HG03378 (cell line): ENCODE results near the gene ZSCAN9.

Experiments
- ATAC-seq: cut with Tn5 transposase; IDR thresholded peaks from one replicate; pipeline ENCODE4 v1.9.1; 2021; ENCODE audit warnings: mild to moderate bottlenecking, moderate library complexity; ENCODE audit not compliant: unreplicated experiment

ZSCAN9 gene

GRCh38 chr6:28266563-28266961, 41.5 kb downstream of the ZSCAN9 start:
- ATAC-seq: no peak

GRCh38 chr6:28266962-28267694, 42.1 kb downstream of the ZSCAN9 start, which contains the start of gene ZSCAN26:
TSS of gene ZSCAN26 (plus strand) at chr6:28267143. CDS start at chr6:28271920, 4,777 bp downstream.
- ATAC-seq: peak; percentile 85

- ATAC-seq: no peak
Measured at GRCh38 chr6:28267695-28268059, 42.6 kb downstream of the ZSCAN9 start.

GRCh38 chr6:28269492-28269891, 44.4 kb downstream of the ZSCAN9 start:
- ATAC-seq: no peak

DNA sequence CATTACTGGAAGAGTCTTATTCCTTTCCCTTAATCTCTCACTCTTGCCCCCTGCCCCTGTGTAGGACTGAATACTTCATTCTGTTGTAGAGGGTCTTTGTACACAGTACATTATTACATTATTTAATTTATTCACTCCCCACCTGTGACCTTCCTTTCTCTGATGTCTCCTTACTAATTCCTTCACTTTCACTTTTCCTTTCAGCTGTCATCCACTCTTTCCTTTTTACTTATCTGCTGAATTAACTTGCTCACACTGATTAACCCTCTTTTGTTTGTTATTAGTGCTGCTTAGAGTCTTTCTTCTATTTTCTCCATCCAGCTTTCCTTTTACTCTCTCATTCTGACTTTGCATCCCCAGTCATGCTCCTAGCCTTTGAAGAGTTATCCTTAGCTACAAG, 49.8 kb downstream of the ZSCAN9 start:
- no peak for ATAC-seq

- ATAC-seq: no peak
Measured at GRCh38 chr6:28277746-28278145, 52.7 kb downstream of the ZSCAN9 start.

DNA sequence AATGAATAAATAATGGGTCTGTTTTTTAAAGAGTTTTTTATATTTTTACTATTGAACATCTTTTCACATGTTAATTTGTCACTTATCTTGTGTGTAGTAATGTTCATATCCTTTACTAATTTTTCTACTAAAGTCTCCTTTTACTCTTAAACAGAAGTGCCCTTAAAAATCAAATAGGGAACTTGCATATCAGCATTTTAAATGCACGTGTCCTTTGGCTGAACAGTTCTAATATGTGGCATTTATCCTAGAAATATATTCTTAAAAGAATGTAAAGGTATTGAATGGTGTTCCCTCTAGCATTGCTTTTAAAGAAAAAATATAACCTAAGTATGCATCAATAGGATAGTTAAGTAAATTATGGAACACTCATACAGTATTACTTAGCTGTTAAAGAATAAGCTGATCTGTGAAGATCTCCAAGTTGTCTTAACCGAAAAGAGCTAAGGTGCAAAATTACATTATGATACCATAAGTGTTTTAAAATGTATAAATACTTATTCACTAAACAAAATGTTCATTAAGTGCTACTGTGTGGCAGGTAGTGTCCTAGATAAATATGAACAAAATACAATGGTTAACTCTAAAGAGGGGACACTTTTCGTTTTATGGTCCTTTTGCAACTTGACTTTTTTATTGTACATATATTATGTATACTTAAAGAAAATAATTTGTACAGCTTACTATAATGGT, 55.7 kb downstream of the ZSCAN9 start:
- no peak for ATAC-seq

DNA sequence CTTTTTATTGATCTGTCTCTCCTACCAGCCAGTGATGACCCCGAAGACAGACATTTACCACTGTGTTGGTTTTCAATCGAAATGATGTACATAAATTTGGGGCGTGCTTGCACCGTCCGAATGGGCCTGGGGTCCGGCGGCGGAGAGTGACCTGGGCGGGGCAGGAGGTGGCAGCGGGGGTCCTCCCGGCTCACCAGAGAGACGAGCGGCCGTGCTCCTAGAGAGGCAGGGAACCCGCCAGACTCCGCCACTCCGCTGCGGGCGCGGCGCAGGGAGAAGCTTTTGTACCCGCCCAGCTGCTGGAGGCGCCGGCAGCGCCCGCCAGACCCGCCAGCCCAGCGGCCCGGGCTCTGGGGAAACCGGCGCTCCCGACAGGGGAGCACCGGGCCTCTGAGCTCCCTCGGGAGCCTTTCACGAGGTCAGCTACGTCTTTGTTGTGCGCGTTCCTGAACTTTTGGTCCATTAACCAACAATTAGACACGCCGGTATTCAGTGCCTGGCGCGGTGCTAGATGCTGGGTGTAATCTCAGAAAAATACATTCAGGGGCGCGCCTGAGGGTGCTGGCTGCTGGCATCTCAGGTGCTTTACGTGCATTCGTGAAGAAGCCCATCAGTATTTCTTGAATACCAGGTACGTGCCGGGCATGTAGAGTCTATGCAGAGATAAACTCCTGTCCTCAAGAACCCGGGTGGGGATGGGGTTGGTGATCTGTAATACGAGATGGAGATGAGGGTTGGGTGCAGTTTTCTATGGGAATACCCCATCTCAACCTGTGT, 56.4 kb downstream of the ZSCAN9 start, which contains the start of gene PGBD1:
PGBD1 (plus strand) TSS at position 285 of the 777 bp plus-strand sequence. CDS start 2,242 bp downstream, outside the sequence.
- no peak for ATAC-seq

DNA sequence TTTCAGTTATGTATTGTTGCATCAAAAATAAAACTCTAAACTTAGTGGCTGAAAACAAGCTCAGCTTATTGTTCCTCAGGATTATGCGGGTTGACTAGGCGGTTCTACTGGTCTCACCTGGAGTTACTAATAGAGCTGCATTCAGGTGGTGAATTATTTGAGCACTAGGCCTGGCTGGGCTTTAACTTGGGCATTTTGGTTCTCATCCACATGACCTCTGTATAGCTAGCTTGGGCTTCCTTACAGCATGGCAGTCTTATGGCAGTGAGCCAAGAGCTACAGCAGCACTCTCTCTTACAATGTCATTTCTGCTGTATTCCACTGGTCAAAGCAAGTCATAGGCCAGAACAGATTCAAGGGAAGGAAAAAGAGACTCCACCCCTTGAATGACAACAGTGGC, 57.9 kb downstream of the ZSCAN9 start:
- ATAC-seq: no peak
